Measurements from ENCODE around the gene FBXW7.
"Not testable (repeated sequence)": the region's sequence is repeated elsewhere in the genome, so short reads cannot be mapped to it uniquely, and the experiment has no call there.

The FBXW7 gene

GRCh38 chr4:152564336-152564735, 28.4 kb upstream of the FBXW7 start:
- CTCF ChIA-PET: interaction anchor here (1.4 kb wide), 1 partner anchor 63 kb away, joined by 3 read pairs; no protein-coding TSS in a partner anchor
- Mint-ChIP-seq H3K36me3 (no peaks in the 10 kb centered on the region), H3K4me1 (peaks cover 8% of the 10 kb centered on the region), H3K4me3 (no peak overlapping the region), H3K9me3 (no peaks in the 10 kb centered on the region), H3K27ac (no peak overlapping the region), H3K27me3 (no peaks in the 10 kb centered on the region)
- no peak for DNase-seq

- Mint-ChIP-seq H3K27ac (no peak overlapping the region), H3K4me3 (no peak overlapping the region), H3K36me3 (no peaks in the 10 kb centered on the region), H3K4me1 (peaks cover 8% of the 10 kb centered on the region), H3K27me3 (no peaks in the 10 kb centered on the region), H3K9me3 (no peaks in the 10 kb centered on the region)
- CTCF ChIA-PET: no interaction called here
- no peak for DNase-seq
Measured at GRCh38 chr4:152563209-152563608, 27.3 kb upstream of the FBXW7 start.

GRCh38 chr4:152559641-152560040, 23.7 kb upstream of the FBXW7 start:
- Mint-ChIP-seq H3K4me1 (peaks cover 32% of the 10 kb centered on the region), H3K4me3 (no peak overlapping the region), H3K27ac (no peak overlapping the region), H3K36me3 (peaks cover 7% of the 10 kb centered on the region), H3K9me3 (no peaks in the 10 kb centered on the region), H3K27me3 (no peaks in the 10 kb centered on the region)
- DNase-seq: no peak
- CTCF ChIA-PET: no interaction called here

- Mint-ChIP-seq H3K4me1 (peaks cover 36% of the 10 kb centered on the region), H3K27ac (no peak overlapping the region), H3K4me3 (no peak overlapping the region), H3K27me3 (no peaks in the 10 kb centered on the region), H3K36me3 (peaks cover 7% of the 10 kb centered on the region), H3K9me3 (no peaks in the 10 kb centered on the region)
- CTCF ChIA-PET: no interaction called here
- no peak for DNase-seq
Measured at GRCh38 chr4:152558396-152558795, 22.5 kb upstream of the FBXW7 start.

- DNase-seq: no peak
- CTCF ChIA-PET: interaction anchor here (0.7 kb wide), 1 partner anchor 974 kb away, joined by 3 read pairs; no protein-coding TSS in a partner anchor
- Mint-ChIP-seq H3K36me3 (peaks cover 9% of the 10 kb centered on the region), H3K27ac (peak overlapping the region; percentile 29), H3K4me3 (no peak overlapping the region), H3K27me3 (no peaks in the 10 kb centered on the region), H3K9me3 (no peaks in the 10 kb centered on the region), H3K4me1 (peaks cover 48% of the 10 kb centered on the region)
Measured at GRCh38 chr4:152556834-152557233, 20.9 kb upstream of the FBXW7 start.

GRCh38 chr4:152556283-152556682, 20.4 kb upstream of the FBXW7 start:
- Mint-ChIP-seq H3K4me1 (peaks cover 51% of the 10 kb centered on the region), H3K36me3 (peaks cover 12% of the 10 kb centered on the region), H3K4me3 (peak overlapping the region; percentile 39), H3K27me3 (no peaks in the 10 kb centered on the region), H3K27ac (peak overlapping the region; percentile 75), H3K9me3 (no peaks in the 10 kb centered on the region)
- DNase-seq: no peak
- CTCF ChIA-PET: interaction anchor here (2.6 to 3.7 kb wide), 2 partner anchors 17 to 55 kb away, joined by 12 to 13 read pairs; no protein-coding TSS in a partner anchor

GRCh38 chr4:152554742-152555141, 18.9 kb upstream of the FBXW7 start:
- Mint-ChIP-seq H3K36me3 (peaks cover 16% of the 10 kb centered on the region), H3K9me3 (no peaks in the 10 kb centered on the region), H3K4me3 (no peak overlapping the region), H3K27me3 (no peaks in the 10 kb centered on the region), H3K4me1 (peaks cover 51% of the 10 kb centered on the region), H3K27ac (peak overlapping the region; percentile 93)
- DNase-seq: no peak
- CTCF ChIA-PET: interaction anchor here (0.6 to 3.7 kb wide), 5 partner anchors 16 to 148 kb away, joined by 3 to 13 read pairs (median 7); partner anchors contain the start of gene FBXW7

GRCh38 chr4:152550687-152551086, 14.8 kb upstream of the FBXW7 start:
- H3K4me1 Mint-ChIP-seq: peaks cover 38% of the 10 kb centered on the region

GRCh38 chr4:152545088-152545487, 9.2 kb upstream of the FBXW7 start:
- peaks cover 2% of the 10 kb centered on the region for H3K9me3 Mint-ChIP-seq
- H3K36me3 Mint-ChIP-seq: peaks cover 13% of the 10 kb centered on the region
- peaks cover 3% of the 10 kb centered on the region for H3K4me1 Mint-ChIP-seq
- H3K27ac Mint-ChIP-seq: no peak overlapping the region
- no peak overlapping the region for H3K4me3 Mint-ChIP-seq
- CTCF ChIA-PET: no interaction called here
- no peak for DNase-seq
- H3K27me3 Mint-ChIP-seq: no peaks in the 10 kb centered on the region

More at GRCh38 chr4:152550687-152551086, 14.8 kb upstream of the FBXW7 start:
- not testable (repeated sequence) for H3K4me3 Mint-ChIP-seq, DNase-seq, H3K9me3 Mint-ChIP-seq, H3K27ac Mint-ChIP-seq, H3K27me3 Mint-ChIP-seq
- H3K36me3 Mint-ChIP-seq: peaks cover 12% of the 10 kb centered on the region
- CTCF ChIA-PET: interaction anchor here (0.7 kb wide), 1 partner anchor 39 kb away, joined by 3 read pairs; no protein-coding TSS in a partner anchor

- H3K27me3 Mint-ChIP-seq, DNase-seq, H3K4me3 Mint-ChIP-seq, H3K4me1 Mint-ChIP-seq, H3K9me3 Mint-ChIP-seq, CTCF ChIA-PET: not testable (repeated sequence)
- peak overlapping the region; percentile 52 for H3K27ac Mint-ChIP-seq
- peaks cover 19% of the 10 kb centered on the region for H3K36me3 Mint-ChIP-seq
Measured at GRCh38 chr4:152544533-152544932, 8.6 kb upstream of the FBXW7 start.

GRCh38 chr4:152540941-152541340, 5.0 kb upstream of the FBXW7 start:
- peaks cover 29% of the 10 kb centered on the region for H3K4me1 Mint-ChIP-seq
- no peak overlapping the region for H3K27ac Mint-ChIP-seq
- H3K9me3 Mint-ChIP-seq: peaks cover 2% of the 10 kb centered on the region
- CTCF ChIA-PET: no interaction called here
- H3K4me3 Mint-ChIP-seq: no peak overlapping the region
- no peak for DNase-seq
- H3K36me3 Mint-ChIP-seq: peaks cover 35% of the 10 kb centered on the region
- peaks cover 4% of the 10 kb centered on the region for H3K27me3 Mint-ChIP-seq

- H3K36me3 Mint-ChIP-seq: peaks cover 37% of the 10 kb centered on the region
- H3K4me1 Mint-ChIP-seq: peaks cover 29% of the 10 kb centered on the region
- peaks cover 7% of the 10 kb centered on the region for H3K27me3 Mint-ChIP-seq
- peaks cover 2% of the 10 kb centered on the region for H3K9me3 Mint-ChIP-seq
- no peak for DNase-seq
- H3K27ac Mint-ChIP-seq: no peak overlapping the region
- no peak overlapping the region for H3K4me3 Mint-ChIP-seq
- CTCF ChIA-PET: interaction anchor here (2.6 to 2.8 kb wide), 2 partner anchors 14 to 39 kb away, joined by 11 to 12 read pairs; no protein-coding TSS in a partner anchor
Measured at GRCh38 chr4:152540293-152540674, 4.4 kb upstream of the FBXW7 start.

- H3K4me3 Mint-ChIP-seq: no peak overlapping the region
- H3K9me3 Mint-ChIP-seq: peaks cover 2% of the 10 kb centered on the region
- peaks cover 7% of the 10 kb centered on the region for H3K27me3 Mint-ChIP-seq
- H3K4me1 Mint-ChIP-seq: peaks cover 28% of the 10 kb centered on the region
- H3K36me3 Mint-ChIP-seq: peaks cover 36% of the 10 kb centered on the region
- H3K27ac Mint-ChIP-seq: no peak overlapping the region
- CTCF ChIA-PET: interaction anchor here (2.6 to 2.8 kb wide), 2 partner anchors 15 to 38 kb away, joined by 11 to 12 read pairs; no protein-coding TSS in a partner anchor
- DNase-seq: no peak
Measured at GRCh38 chr4:152539556-152540292, 3.8 kb upstream of the FBXW7 start.

- Mint-ChIP-seq H3K4me1 (peaks cover 39% of the 10 kb centered on the region), H3K27me3 (peaks cover 7% of the 10 kb centered on the region), H3K36me3 (peaks cover 42% of the 10 kb centered on the region), H3K27ac (peak overlapping the region; percentile 100), H3K9me3 (peaks cover 2% of the 10 kb centered on the region), H3K4me3 (peak overlapping the region; percentile 97)
- DNase-seq: no peak
- CTCF ChIA-PET: interaction anchor here (0.9 to 2.8 kb wide), 5 partner anchors 16 to 197 kb away, joined by 3 to 12 read pairs (median 3); no protein-coding TSS in a partner anchor
Measured at GRCh38 chr4:152537881-152538280, 2.0 kb upstream of the FBXW7 start.
